Measurements from ENCODE around the gene HS3ST3B1. TPM values are rescaled to one million over a fixed set of nuclear protein-coding genes. Genes with fewer than 3 reads are reported as not detected.
A peak's percentile ranks its signal among the peaks of the same experiment; 100 is the strongest.

The HS3ST3B1 gene
- total and polyA plus RNA-seq, 4 donors = 0.05 to 1.3 (median 0.63) TPM; not detected in 1

GRCh38 chr17:14301279-14302090, 604 bp downstream of the HS3ST3B1 start:
- DNase-seq (peak in 1 of 2 donors; percentile 75), ATAC-seq (ENCODE audit: low FRiP score) (no peak)
- Histone ChIP-seq H3K27ac (ENCODE audit: low read depth in 1 of 2, low read length in 2 of 2) (no peak overlapping the region), H3K4me3 (ENCODE audit: low read length in 2 of 2) (peak overlapping the region; percentile 1 to 6), H3K27me3 (ENCODE audit: control insufficient read depth in 1 of 2, insufficient read depth in 2 of 2, low read length in 1 of 2) (no peaks in the 10 kb centered on the region), H3K9me3 (ENCODE audit: control insufficient read depth, low read length) (no peaks in the 10 kb centered on the region), H3K4me1 (ENCODE audit: control insufficient read depth in 1 of 2, insufficient read depth in 2 of 2, low read length in 2 of 2) (no peaks in the 10 kb centered on the region), H3K36me3 (ENCODE audit: control insufficient read depth in 1 of 2, insufficient read depth in 2 of 2, low read length in 1 of 2) (no peaks in the 10 kb centered on the region)
- 0 to 1% methylated on average over 75 to 90 of the region's 90 CpGs for WGBS, 2 donors
- intact Hi-C loops (cut with DNase I) = loop anchor here (2.0 to 10.0 kb wide), 4 partner anchors 507 to 967 kb away; no protein-coding TSS in a partner anchor

- Histone ChIP-seq H3K36me3 (ENCODE audit: control insufficient read depth in 1 of 2, insufficient read depth in 2 of 2, low read length in 1 of 2) (no peaks in the 10 kb centered on the region), H3K4me3 (ENCODE audit: low read length in 2 of 2) (peak overlapping the region; percentile 1 to 6), H3K27me3 (ENCODE audit: control insufficient read depth in 1 of 2, insufficient read depth in 2 of 2, low read length in 1 of 2) (no peaks in the 10 kb centered on the region), H3K9me3 (ENCODE audit: control insufficient read depth, low read length) (no peaks in the 10 kb centered on the region), H3K27ac (ENCODE audit: low read depth in 1 of 2, low read length in 2 of 2) (no peak overlapping the region), H3K4me1 (ENCODE audit: control insufficient read depth in 1 of 2, insufficient read depth in 2 of 2, low read length in 2 of 2) (no peaks in the 10 kb centered on the region)
- DNase-seq (peak in 1 of 2 donors; percentile 77), ATAC-seq (ENCODE audit: low FRiP score) (no peak)
- intact Hi-C loops (cut with DNase I) = loop anchor here (2.0 to 10.0 kb wide), 4 partner anchors 507 to 967 kb away; no protein-coding TSS in a partner anchor
- WGBS, 2 donors = 0 to 2% methylated on average over 25 of the region's 25 CpGs
Measured at GRCh38 chr17:14302091-14302430, 1.2 kb downstream of the HS3ST3B1 start.

- intact Hi-C loops (cut with DNase I) = loop anchor here (2.0 to 10.0 kb wide), 4 partner anchors 508 to 968 kb away; no protein-coding TSS in a partner anchor
- H3K27me3 ChIP-seq (ENCODE audit: control insufficient read depth in 1 of 2, insufficient read depth in 2 of 2, low read length in 1 of 2) = no peaks in the 10 kb centered on the region
- H3K4me3 ChIP-seq (ENCODE audit: low read length in 2 of 2) = peak overlapping the region in 1 of 2 donors; percentile 6
- H3K4me1 ChIP-seq (ENCODE audit: control insufficient read depth in 1 of 2, insufficient read depth in 2 of 2, low read length in 2 of 2) = no peaks in the 10 kb centered on the region
- WGBS, 2 donors = 1% methylated on average over 64 of the region's 64 CpGs
- ATAC-seq (ENCODE audit: low FRiP score) = peak; percentile 89
- H3K36me3 ChIP-seq (ENCODE audit: control insufficient read depth in 1 of 2, insufficient read depth in 2 of 2, low read length in 1 of 2) = no peaks in the 10 kb centered on the region
- no peaks in the 10 kb centered on the region for H3K9me3 ChIP-seq (ENCODE audit: control insufficient read depth, low read length)
- H3K27ac ChIP-seq (ENCODE audit: low read depth in 1 of 2, low read length in 2 of 2) = no peak overlapping the region
- DNase-seq = peak; percentile 87 to 94
Measured at GRCh38 chr17:14302431-14303099, 1.7 kb downstream of the HS3ST3B1 start.

- WGBS, 2 donors = 19 to 23% methylated on average over 55 to 56 of the region's 56 CpGs
- DNase-seq = peak in 1 of 2 donors; percentile 59
- intact Hi-C loops (cut with DNase I) = loop anchor here (2.0 to 10.0 kb wide), 4 partner anchors 509 to 969 kb away; no protein-coding TSS in a partner anchor
- Histone ChIP-seq H3K27me3 (ENCODE audit: control insufficient read depth in 1 of 2, insufficient read depth in 2 of 2, low read length in 1 of 2) (no peaks in the 10 kb centered on the region), H3K9me3 (ENCODE audit: control insufficient read depth, low read length) (no peaks in the 10 kb centered on the region), H3K4me3 (ENCODE audit: low read length in 2 of 2) (no peak overlapping the region), H3K27ac (ENCODE audit: low read depth in 1 of 2, low read length in 2 of 2) (no peak overlapping the region), H3K36me3 (ENCODE audit: control insufficient read depth in 1 of 2, insufficient read depth in 2 of 2, low read length in 1 of 2) (no peaks in the 10 kb centered on the region), H3K4me1 (ENCODE audit: control insufficient read depth in 1 of 2, insufficient read depth in 2 of 2, low read length in 2 of 2) (no peaks in the 10 kb centered on the region)
- ATAC-seq (ENCODE audit: low FRiP score) = no peak
Measured at GRCh38 chr17:14303343-14304221, 2.7 kb downstream of the HS3ST3B1 start.

GRCh38 chr17:14304222-14304772, 3.4 kb downstream of the HS3ST3B1 start:
- no peaks in the 10 kb centered on the region for H3K9me3 ChIP-seq (ENCODE audit: control insufficient read depth, low read length)
- ATAC-seq (ENCODE audit: low FRiP score) (no peak), DNase-seq (peak in 1 of 2 donors; percentile 63)
- no peaks in the 10 kb centered on the region for H3K27me3 ChIP-seq (ENCODE audit: control insufficient read depth in 1 of 2, insufficient read depth in 2 of 2, low read length in 1 of 2)
- no peaks in the 10 kb centered on the region for H3K4me1 ChIP-seq (ENCODE audit: control insufficient read depth in 1 of 2, insufficient read depth in 2 of 2, low read length in 2 of 2)
- H3K4me3 ChIP-seq (ENCODE audit: low read length in 2 of 2) = no peak overlapping the region
- 46% methylated on average over 21 of the region's 21 CpGs for WGBS, 2 donors
- intact Hi-C loops (cut with DNase I) = loop anchor here (5.0 to 10.0 kb wide), 3 partner anchors 509 to 969 kb away; no protein-coding TSS in a partner anchor
- no peak overlapping the region for H3K27ac ChIP-seq (ENCODE audit: low read depth in 1 of 2, low read length in 2 of 2)
- no peaks in the 10 kb centered on the region for H3K36me3 ChIP-seq (ENCODE audit: control insufficient read depth in 1 of 2, insufficient read depth in 2 of 2, low read length in 1 of 2)

GRCh38 chr17:14304773-14305517, 4.1 kb downstream of the HS3ST3B1 start:
- 77 to 81% methylated on average over 15 of the region's 15 CpGs for WGBS, 2 donors
- intact Hi-C loops (cut with DNase I) = loop anchor here (5.0 to 10.0 kb wide), 3 partner anchors 510 to 970 kb away; no protein-coding TSS in a partner anchor
- H3K27me3 ChIP-seq (ENCODE audit: control insufficient read depth in 1 of 2, insufficient read depth in 2 of 2, low read length in 1 of 2) = no peaks in the 10 kb centered on the region
- DNase-seq (no peak), ATAC-seq (ENCODE audit: low FRiP score) (no peak)
- no peaks in the 10 kb centered on the region for H3K36me3 ChIP-seq (ENCODE audit: control insufficient read depth in 1 of 2, insufficient read depth in 2 of 2, low read length in 1 of 2)
- no peak overlapping the region for H3K4me3 ChIP-seq (ENCODE audit: low read length in 2 of 2)
- H3K9me3 ChIP-seq (ENCODE audit: control insufficient read depth, low read length) = no peaks in the 10 kb centered on the region
- H3K27ac ChIP-seq (ENCODE audit: low read depth in 1 of 2, low read length in 2 of 2) = no peak overlapping the region
- H3K4me1 ChIP-seq (ENCODE audit: control insufficient read depth in 1 of 2, insufficient read depth in 2 of 2, low read length in 2 of 2) = no peaks in the 10 kb centered on the region

GRCh38 chr17:14305785-14306496, 5.1 kb downstream of the HS3ST3B1 start:
- no peaks in the 10 kb centered on the region for H3K27me3 ChIP-seq (ENCODE audit: control insufficient read depth in 1 of 2, insufficient read depth in 2 of 2, low read length in 1 of 2)
- no peaks in the 10 kb centered on the region for H3K9me3 ChIP-seq (ENCODE audit: control insufficient read depth, low read length)
- no peaks in the 10 kb centered on the region for H3K36me3 ChIP-seq (ENCODE audit: control insufficient read depth in 1 of 2, insufficient read depth in 2 of 2, low read length in 1 of 2)
- H3K27ac ChIP-seq (ENCODE audit: low read depth in 1 of 2, low read length in 2 of 2) = no peak overlapping the region
- no peak for DNase-seq
- no peaks in the 10 kb centered on the region for H3K4me1 ChIP-seq (ENCODE audit: control insufficient read depth in 1 of 2, insufficient read depth in 2 of 2, low read length in 2 of 2)
- no peak for ATAC-seq (ENCODE audit: low FRiP score)
- WGBS, 2 donors = 83 to 85% methylated on average over 6 of the region's 6 CpGs
- intact Hi-C loops (cut with DNase I) = loop anchor here (10.0 kb wide), 2 partner anchors 511 to 971 kb away; no protein-coding TSS in a partner anchor
- no peak overlapping the region for H3K4me3 ChIP-seq (ENCODE audit: low read length in 2 of 2)
